Measurements from ENCODE around the gene AFP. TPM values are rescaled to one million over a fixed set of nuclear protein-coding genes. Genes with fewer than 3 reads are reported as not detected.

AFP gene
- total and polyA plus RNA-seq, 2 of the 13 experiments (the other 11 are each of a cell fraction or from before 2014, with no cell fraction given): 9,434 to 13,105 TPM

DNA sequence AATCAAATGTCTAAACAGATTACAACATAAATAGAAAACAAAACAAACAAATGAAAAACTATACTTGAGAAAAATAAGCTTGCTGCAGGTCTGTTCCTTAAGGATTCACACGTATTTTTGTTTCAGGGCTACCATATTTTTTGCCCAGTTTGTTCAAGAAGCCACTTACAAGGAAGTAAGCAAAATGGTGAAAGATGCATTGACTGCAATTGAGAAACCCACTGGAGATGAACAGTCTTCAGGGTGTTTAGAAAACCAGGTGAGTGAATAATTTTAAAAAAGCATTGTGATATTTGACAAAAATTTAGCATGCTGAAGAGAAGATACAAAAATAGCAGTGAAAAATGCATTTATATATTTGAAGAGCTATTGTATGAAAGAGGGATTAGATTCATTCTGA lies 2.0 kb downstream of the AFP start (continued):
- TF ChIP-seq BCL6 (CRISPR knock-in tag; IDR thresholded peaks at IDR 0.05) (no peak), ZFY (CRISPR knock-in tag; IDR thresholded peaks at IDR 0.05) (no peak), ATF7 (IDR thresholded peaks at IDR 0.05) (no peak), ATF7 (CRISPR knock-in tag; IDR thresholded peaks at IDR 0.05) (no peak), ZSCAN12 (CRISPR knock-in tag; IDR thresholded peaks at IDR 0.05) (no peak), MLLT10 (CRISPR knock-in tag; IDR thresholded peaks at IDR 0.05) (peak; percentile 87; the same call in 1 of the 2 replicates), ZNF747 (CRISPR knock-in tag; IDR thresholded peaks at IDR 0.05; ENCODE audit: borderline replicate concordance) (no peak), ZNF230 (CRISPR knock-in tag; IDR thresholded peaks at IDR 0.05) (no peak), SOX13 (IDR thresholded peaks at IDR 0.05) (no peak), SOX13 (CRISPR knock-in tag; conservative IDR thresholded peaks at IDR 0.05 in 1 of 2, IDR thresholded peaks at IDR 0.05 in 1 of 2) (no peak), ZNF589 (CRISPR knock-in tag; conservative IDR thresholded peaks at IDR 0.05) (no peak), POLR2AphosphoS5 (IDR thresholded peaks at IDR 0.05; ENCODE audit: low read depth, low read length) (peak; percentile 74), ZFP1 (CRISPR knock-in tag; IDR thresholded peaks at IDR 0.05) (no peak), U2AF2 (IDR thresholded peaks at IDR 0.05; ENCODE audit: low read depth, low read length) (no peak), REPIN1 (CRISPR knock-in tag; IDR thresholded peaks at IDR 0.05; ENCODE audit: borderline replicate concordance, low read depth) (no peak), POLR2G (IDR thresholded peaks at IDR 0.05; ENCODE audit: low read depth, low read length) (peak; percentile 38; the same call in 1 of the 2 replicates), ARHGAP35 (CRISPR knock-in tag; IDR thresholded peaks at IDR 0.05; ENCODE audit: borderline replicate concordance) (no peak), ZNF615 (CRISPR knock-in tag; IDR thresholded peaks at IDR 0.05; ENCODE audit: borderline replicate concordance) (no peak)
- TF ChIP-seq, protein P1, sequence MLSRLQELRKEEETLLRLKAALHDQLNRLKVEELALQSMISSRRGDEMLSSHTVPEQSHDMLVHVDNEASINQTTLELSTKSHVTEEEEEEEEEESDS (CRISPR knock-in tag; IDR thresholded peaks at IDR 0.05; ENCODE audit: borderline replicate concordance): 0 out of 2 replicates have a peak, but pooled peaks have one; percentile 17
- TF ChIP-seq, protein P2, sequence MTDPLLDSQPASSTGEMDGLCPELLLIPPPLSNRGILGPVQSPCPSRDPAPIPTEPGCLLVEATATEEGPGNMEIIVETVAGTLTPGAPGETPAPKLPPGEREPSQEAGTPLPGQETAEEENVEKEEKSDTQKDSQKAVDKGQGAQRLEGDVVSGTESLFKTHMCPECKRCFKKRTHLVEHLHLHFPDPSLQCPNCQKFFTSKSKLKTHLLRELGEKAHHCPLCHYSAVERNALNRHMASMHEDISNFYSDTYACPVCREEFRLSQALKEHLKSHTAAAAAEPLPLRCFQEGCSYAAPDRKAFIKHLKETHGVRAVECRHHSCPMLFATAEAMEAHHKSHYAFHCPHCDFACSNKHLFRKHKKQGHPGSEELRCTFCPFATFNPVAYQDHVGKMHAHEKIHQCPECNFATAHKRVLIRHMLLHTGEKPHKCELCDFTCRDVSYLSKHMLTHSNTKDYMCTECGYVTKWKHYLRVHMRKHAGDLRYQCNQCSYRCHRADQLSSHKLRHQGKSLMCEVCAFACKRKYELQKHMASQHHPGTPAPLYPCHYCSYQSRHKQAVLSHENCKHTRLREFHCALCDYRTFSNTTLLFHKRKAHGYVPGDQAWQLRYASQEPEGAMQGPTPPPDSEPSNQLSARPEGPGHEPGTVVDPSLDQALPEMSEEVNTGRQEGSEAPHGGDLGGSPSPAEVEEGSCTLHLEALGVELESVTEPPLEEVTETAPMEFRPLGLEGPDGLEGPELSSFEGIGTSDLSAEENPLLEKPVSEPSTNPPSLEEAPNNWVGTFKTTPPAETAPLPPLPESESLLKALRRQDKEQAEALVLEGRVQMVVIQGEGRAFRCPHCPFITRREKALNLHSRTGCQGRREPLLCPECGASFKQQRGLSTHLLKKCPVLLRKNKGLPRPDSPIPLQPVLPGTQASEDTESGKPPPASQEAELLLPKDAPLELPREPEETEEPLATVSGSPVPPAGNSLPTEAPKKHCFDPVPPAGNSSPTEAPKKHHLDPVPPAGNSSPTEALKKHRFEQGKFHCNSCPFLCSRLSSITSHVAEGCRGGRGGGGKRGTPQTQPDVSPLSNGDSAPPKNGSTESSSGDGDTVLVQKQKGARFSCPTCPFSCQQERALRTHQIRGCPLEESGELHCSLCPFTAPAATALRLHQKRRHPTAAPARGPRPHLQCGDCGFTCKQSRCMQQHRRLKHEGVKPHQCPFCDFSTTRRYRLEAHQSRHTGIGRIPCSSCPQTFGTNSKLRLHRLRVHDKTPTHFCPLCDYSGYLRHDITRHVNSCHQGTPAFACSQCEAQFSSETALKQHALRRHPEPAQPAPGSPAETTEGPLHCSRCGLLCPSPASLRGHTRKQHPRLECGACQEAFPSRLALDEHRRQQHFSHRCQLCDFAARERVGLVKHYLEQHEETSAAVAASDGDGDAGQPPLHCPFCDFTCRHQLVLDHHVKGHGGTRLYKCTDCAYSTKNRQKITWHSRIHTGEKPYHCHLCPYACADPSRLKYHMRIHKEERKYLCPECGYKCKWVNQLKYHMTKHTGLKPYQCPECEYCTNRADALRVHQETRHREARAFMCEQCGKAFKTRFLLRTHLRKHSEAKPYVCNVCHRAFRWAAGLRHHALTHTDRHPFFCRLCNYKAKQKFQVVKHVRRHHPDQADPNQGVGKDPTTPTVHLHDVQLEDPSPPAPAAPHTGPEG (CRISPR knock-in tag; IDR thresholded peaks at IDR 0.05): no peak
- TF ChIP-seq, protein P3, sequence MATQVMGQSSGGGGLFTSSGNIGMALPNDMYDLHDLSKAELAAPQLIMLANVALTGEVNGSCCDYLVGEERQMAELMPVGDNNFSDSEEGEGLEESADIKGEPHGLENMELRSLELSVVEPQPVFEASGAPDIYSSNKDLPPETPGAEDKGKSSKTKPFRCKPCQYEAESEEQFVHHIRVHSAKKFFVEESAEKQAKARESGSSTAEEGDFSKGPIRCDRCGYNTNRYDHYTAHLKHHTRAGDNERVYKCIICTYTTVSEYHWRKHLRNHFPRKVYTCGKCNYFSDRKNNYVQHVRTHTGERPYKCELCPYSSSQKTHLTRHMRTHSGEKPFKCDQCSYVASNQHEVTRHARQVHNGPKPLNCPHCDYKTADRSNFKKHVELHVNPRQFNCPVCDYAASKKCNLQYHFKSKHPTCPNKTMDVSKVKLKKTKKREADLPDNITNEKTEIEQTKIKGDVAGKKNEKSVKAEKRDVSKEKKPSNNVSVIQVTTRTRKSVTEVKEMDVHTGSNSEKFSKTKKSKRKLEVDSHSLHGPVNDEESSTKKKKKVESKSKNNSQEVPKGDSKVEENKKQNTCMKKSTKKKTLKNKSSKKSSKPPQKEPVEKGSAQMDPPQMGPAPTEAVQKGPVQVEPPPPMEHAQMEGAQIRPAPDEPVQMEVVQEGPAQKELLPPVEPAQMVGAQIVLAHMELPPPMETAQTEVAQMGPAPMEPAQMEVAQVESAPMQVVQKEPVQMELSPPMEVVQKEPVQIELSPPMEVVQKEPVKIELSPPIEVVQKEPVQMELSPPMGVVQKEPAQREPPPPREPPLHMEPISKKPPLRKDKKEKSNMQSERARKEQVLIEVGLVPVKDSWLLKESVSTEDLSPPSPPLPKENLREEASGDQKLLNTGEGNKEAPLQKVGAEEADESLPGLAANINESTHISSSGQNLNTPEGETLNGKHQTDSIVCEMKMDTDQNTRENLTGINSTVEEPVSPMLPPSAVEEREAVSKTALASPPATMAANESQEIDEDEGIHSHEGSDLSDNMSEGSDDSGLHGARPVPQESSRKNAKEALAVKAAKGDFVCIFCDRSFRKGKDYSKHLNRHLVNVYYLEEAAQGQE (IDR thresholded peaks at IDR 0.05; ENCODE audit: borderline replicate concordance in 1 of 2, low read depth in 1 of 2, low read length in 2 of 2): peak in 1 of 2 experiments; percentile 47; a peak in 1 of 4 replicates
- TF ChIP-seq, protein P4, sequence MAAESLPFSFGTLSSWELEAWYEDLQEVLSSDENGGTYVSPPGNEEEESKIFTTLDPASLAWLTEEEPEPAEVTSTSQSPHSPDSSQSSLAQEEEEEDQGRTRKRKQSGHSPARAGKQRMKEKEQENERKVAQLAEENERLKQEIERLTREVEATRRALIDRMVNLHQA (CRISPR knock-in tag; IDR thresholded peaks at IDR 0.05): 0 out of 2 replicates have a peak, but pooled peaks have one; percentile 34
